ENCODE data around the gene CMTM7. TPM values are rescaled to one million over a fixed set of nuclear protein-coding genes. Genes with fewer than 3 reads are reported as not detected.

Gene CMTM7
- total RNA-seq, 3 donors from 2014 or later (not counting 1 experiment from before 2014, with no cell fraction given), result 4.1 to 16.7 (median 12.8) TPM

- no peak for TF ChIP-seq CTCF (IDR thresholded peaks at IDR 0.05)
- no peaks in the 10 kb centered on the region for H3K9me3 Mint-ChIP-seq
- Histone ChIP-seq H3K4me1 (ENCODE audit: control insufficient read depth, insufficient read depth, low read length) (peaks cover 16% of the 10 kb centered on the region), H3K27me3 (ENCODE audit: control insufficient read depth, insufficient read depth, low read length) (no peaks in the 10 kb centered on the region), H3K9me3 (ENCODE audit: control insufficient read depth, insufficient read depth, low read length) (no peaks in the 10 kb centered on the region), H3K4me3 (ENCODE audit: low read length) (no peak overlapping the region), H3K27ac (ENCODE audit: low read length) (no peak overlapping the region), H3K36me3 (ENCODE audit: control insufficient read depth, insufficient read depth, low read length) (peaks cover 2% of the 10 kb centered on the region)
- H3K4me1 Mint-ChIP-seq, result peaks cover 11 to 18% of the 10 kb centered on the region in 2 donors
- H3K4me3 Mint-ChIP-seq, result no peak overlapping the region
- intact Hi-C loops (cut with micrococcal nuclease), result no loop called here
- no CpG with 5 or more reads among the region's 1 CpG for WGBS (ENCODE audit: insufficient coverage)
- H3K36me3 Mint-ChIP-seq, result peaks cover 9% of the 10 kb centered on the region
- DNase-seq (peak in 1 of 2 donors; percentile 33), ATAC-seq (peak; percentile 38 to 60 (median 43))
- H3K27ac Mint-ChIP-seq, result no peak overlapping the region
- no peaks in the 10 kb centered on the region for H3K27me3 Mint-ChIP-seq (ENCODE audit: low read depth in 2 of 2)
Observed at GRCh38 chr3:32443478-32443877, 51.8 kb downstream of the CMTM7 start.

DNA sequence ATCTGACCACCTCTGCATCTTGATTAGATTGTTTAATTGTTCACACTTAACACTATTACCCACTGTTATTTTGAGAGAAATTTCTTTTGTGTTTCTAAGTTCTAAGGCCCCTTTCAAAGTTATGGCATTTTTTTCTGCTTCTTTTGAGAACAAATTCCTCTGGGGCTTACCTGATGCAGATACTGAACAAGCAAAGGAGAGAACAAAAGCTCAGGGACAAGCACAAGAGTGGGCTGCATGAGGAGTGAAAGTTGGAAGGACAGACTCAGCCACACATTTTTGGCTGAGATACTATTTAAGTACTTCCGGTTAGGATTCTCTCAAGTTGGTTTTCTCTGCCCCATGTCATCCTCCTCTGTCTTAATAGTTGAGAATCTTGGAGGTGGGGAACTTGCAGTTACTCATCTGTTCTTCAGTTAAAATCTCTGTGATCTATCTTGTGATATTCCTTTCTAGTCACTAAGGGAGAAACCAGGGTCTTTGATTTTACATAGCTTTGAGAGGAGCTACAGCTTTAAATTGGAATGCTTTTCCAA lies 56.3 kb downstream of the CMTM7 start:
- no peak for TF ChIP-seq CTCF (IDR thresholded peaks at IDR 0.05)
- H3K36me3 Mint-ChIP-seq, result peaks cover 9% of the 10 kb centered on the region
- H3K4me1 Mint-ChIP-seq, result peaks cover 11 to 16% of the 10 kb centered on the region in 2 donors
- Histone ChIP-seq H3K27ac (ENCODE audit: low read length) (no peak overlapping the region), H3K36me3 (ENCODE audit: control insufficient read depth, insufficient read depth, low read length) (peaks cover 7% of the 10 kb centered on the region), H3K27me3 (ENCODE audit: control insufficient read depth, insufficient read depth, low read length) (no peaks in the 10 kb centered on the region), H3K9me3 (ENCODE audit: control insufficient read depth, insufficient read depth, low read length) (no peaks in the 10 kb centered on the region), H3K4me3 (ENCODE audit: low read length) (no peak overlapping the region), H3K4me1 (ENCODE audit: control insufficient read depth, insufficient read depth, low read length) (no peaks in the 10 kb centered on the region)
- ATAC-seq, result no peak
- H3K4me3 Mint-ChIP-seq, result no peak overlapping the region
- WGBS (ENCODE audit: insufficient coverage), result no CpG with 5 or more reads among the region's 1 CpG
- intact Hi-C loops (cut with micrococcal nuclease), result no loop called here
- no peak for DNase-seq
- no peak overlapping the region for H3K27ac Mint-ChIP-seq
- H3K9me3 Mint-ChIP-seq, result no peaks in the 10 kb centered on the region
- H3K27me3 Mint-ChIP-seq (ENCODE audit: low read depth in 2 of 2), result no peaks in the 10 kb centered on the region

DNA sequence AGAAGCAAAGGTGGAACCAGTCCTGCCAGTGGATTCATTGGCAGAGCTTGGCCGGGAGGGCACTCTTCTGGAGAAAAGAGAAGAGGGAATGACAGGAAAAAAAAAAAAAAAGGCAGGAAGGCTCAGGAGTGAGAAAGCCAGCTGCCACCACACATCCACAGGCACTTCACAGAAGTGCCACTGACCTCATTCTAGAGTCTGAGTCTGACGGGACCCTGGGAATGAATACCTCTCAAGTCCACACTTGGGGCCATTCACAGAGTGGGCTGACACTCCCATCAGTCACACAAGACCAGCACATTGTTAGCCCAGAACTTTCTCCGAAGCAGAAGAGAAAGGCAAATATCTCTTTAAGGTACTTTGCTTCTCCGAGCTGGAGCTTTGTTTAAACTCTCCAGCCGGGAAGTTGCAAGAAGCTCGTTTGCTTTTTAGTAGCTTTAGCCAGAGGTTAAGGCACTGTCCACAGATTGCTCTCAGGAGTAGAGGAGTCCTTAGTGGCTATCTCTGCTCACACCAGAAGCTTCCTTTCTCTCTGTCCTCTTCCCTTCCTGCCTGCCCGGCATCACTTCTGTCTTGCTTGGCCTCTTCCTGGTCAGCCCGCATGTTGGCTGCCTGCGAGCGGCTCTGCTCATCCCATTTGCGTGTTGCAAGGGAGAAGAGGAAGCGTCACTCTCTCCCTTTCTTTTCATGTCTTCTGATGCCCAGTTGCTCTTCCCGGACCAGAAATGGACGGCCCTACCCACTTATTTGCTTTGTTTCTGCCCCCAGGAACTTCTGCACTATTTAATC lies 57.2 kb downstream of the CMTM7 start:
- peaks cover 7% of the 10 kb centered on the region for H3K36me3 ChIP-seq (ENCODE audit: control insufficient read depth, insufficient read depth, low read length)
- Mint-ChIP-seq H3K36me3 (peaks cover 9% of the 10 kb centered on the region), H3K4me1 (peaks cover 5 to 6% of the 10 kb centered on the region in 2 donors), H3K27ac (no peak overlapping the region), H3K4me3 (no peak overlapping the region), H3K9me3 (no peaks in the 10 kb centered on the region), H3K27me3 (ENCODE audit: low read depth in 2 of 2) (no peaks in the 10 kb centered on the region)
- H3K4me3 ChIP-seq (ENCODE audit: low read length), result no peak overlapping the region
- no peak for ATAC-seq
- H3K27me3 ChIP-seq (ENCODE audit: control insufficient read depth, insufficient read depth, low read length), result no peaks in the 10 kb centered on the region
- no peaks in the 10 kb centered on the region for H3K4me1 ChIP-seq (ENCODE audit: control insufficient read depth, insufficient read depth, low read length)
- WGBS (ENCODE audit: insufficient coverage), result 93% methylated on average over 14 of the region's 14 CpGs
- no peak overlapping the region for H3K27ac ChIP-seq (ENCODE audit: low read length)
- no peak for TF ChIP-seq CTCF (IDR thresholded peaks at IDR 0.05)
- intact Hi-C loops (cut with micrococcal nuclease), result no loop called here
- DNase-seq, result no peak
- H3K9me3 ChIP-seq (ENCODE audit: control insufficient read depth, insufficient read depth, low read length), result no peaks in the 10 kb centered on the region

Measured in natural killer cell (primary cell).